Measurements from ENCODE around the gene RNPC3.
"Not testable (repeated sequence)": the region's sequence is repeated elsewhere in the genome, so short reads cannot be mapped to it uniquely, and the experiment has no call there.

Gene RNPC3

GRCh38 chr1:103560427-103560826 is 34.9 kb downstream of the RNPC3 start:
- DNase-seq (ENCODE audit: low read depth) = no peak

GRCh38 chr1:103561124-103561523 is 35.6 kb downstream of the RNPC3 start:
- not testable (repeated sequence) for DNase-seq (ENCODE audit: low read depth)

- DNase-seq (ENCODE audit: low read depth) = no peak
These were observed 36.3 kb downstream of the RNPC3 start for GRCh38 chr1:103561643-103562395.

DNA sequence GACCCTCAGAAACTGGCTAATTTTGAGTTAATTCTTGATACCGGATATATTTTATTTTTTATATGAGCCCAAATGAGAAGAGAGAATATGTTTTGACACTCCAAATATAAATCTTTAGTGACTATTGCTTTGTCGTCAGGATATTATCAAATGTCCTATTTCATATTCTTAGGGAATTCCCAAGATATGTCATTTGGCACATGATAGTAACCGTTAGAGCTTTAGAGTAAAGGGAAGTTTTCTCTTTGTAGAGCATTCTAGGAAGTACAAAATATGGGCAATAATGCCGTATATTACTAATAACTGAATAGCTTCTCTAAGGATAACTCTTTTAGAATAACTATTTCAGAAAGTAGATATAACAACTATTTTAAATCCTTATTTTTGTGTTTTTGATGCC is 37.6 kb downstream of the RNPC3 start:
- no peak for DNase-seq (ENCODE audit: low read depth)

DNA sequence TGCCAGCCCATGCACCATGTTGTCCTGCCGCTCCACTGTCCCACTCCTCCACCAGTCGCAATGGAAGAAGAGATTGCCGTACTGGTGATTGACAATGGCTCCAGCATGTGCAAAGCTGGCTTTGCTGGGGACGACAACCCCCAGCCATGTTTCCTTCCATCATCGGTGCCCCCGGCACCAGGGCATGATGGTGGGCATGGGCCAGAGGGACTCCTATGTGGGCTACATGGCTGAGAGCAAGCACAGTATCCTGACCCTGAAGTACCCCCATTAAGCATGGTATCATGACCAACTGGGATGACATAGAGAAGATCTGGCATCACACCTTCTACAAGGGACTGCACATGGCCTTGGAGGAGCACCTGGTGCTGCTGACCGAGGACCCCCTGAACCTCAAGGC is 44.0 kb downstream of the RNPC3 start:
- DNase-seq (ENCODE audit: low read depth) = no peak

- not testable (repeated sequence) for DNase-seq (ENCODE audit: low read depth)
These were observed 45.8 kb downstream of the RNPC3 start, which contains the start of gene AMY2B for GRCh38 chr1:103571289-103571688. AMY2B (plus strand) TSS chr1:103571589; CDS start chr1:103571603, 14 bp downstream.

GRCh38 chr1:103576065-103576464 is 50.6 kb downstream of the RNPC3 start:
- no peak for DNase-seq (ENCODE audit: low read depth)

DNA sequence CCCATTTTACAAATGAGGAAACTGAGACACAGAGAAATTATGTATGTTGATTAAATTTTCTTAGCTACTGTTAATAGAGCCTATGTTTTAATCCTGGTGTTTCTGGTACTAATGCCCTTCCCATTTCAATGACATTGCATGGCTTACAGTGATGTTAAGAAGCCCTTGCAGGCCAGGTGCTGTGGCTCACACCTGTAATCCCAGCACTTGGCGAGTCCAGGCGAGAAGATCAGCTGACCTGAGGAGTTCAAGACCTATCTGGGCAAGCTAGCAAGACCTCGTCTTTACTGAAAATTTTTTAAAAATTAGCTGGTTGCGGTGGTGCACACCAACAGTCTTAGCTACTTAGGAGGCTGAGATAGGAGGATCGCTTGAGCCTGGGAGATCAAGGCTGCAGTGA is 51.3 kb downstream of the RNPC3 start:
- DNase-seq (ENCODE audit: low read depth) = not testable (repeated sequence)

GRCh38 chr1:103582464-103582863 is 57.0 kb downstream of the RNPC3 start:
- DNase-seq (ENCODE audit: low read depth) = no peak

GRCh38 chr1:103583887-103584286 is 58.4 kb downstream of the RNPC3 start:
- no peak for DNase-seq (ENCODE audit: low read depth)

GRCh38 chr1:103584537-103584936 is 59.0 kb downstream of the RNPC3 start:
- DNase-seq (ENCODE audit: low read depth) = no peak

DNA sequence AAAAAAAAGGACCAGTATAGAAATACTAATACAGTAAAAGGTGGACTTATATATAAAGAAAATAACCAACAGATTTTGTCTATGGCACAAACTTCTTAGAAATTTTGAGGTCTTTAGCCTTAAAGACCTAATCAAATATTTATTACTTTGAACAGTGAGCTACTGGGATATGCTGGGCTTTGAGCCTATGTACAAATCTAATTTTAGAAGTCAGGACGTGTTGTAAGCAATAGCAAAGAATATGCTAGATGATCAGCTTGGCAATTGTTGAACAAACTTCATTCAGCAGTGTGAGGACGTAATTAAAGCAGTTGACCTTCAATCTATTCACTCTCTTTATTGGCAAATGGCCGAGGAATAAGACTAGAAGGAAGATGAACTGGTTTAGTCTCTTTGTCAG is 77.2 kb downstream of the RNPC3 start:
- not testable (repeated sequence) for DNase-seq (ENCODE audit: low read depth)
